ENCODE measurements around the gene SCCPDH.

Gene SCCPDH

DNA sequence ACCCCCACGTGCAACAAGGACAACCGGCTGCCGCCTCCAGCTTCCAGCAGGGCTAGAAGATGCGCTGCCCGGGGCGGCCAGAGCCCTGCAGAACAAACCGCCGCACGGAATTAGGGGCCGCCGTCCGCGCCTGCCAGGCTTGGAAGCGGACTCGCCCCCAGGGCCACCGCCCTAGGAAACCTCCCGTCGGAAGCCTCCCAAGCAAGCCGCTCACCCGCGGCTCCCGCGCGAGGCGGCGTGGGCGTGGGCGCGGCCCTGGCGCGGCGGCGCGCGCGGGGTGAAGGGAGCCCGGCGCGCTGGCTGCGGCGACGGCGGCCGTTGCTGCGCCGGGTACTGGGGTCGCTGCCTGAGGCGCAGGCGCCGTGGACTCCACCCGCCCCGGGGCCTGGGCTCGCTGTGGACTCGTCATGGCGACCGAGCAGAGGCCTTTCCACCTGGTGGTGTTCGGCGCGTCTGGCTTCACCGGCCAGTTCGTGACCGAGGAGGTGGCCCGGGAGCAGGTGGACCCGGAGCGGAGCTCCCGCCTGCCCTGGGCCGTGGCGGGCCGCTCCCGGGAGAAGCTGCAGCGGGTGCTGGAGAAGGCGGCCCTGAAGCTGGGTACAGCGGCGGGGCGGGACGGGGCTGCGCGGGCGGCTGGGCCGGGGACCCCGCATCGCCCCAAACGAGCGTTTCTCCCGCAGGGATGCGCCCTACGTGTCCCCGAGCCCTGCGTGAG is at the start of gene SCCPDH:
Gene SCCPDH, plus strand, starts transcription at position 394 of the 715 bp plus-strand sequence. Its CDS starts 14 bp downstream, at position 408.
- Histone ChIP-seq H3K9me3 (ENCODE audit: control insufficient read depth in 1 of 2, low read length in 2 of 2) (no peaks in the 10 kb centered on the region), H3K27me3 (ENCODE audit: low read depth, low read length) (no peaks in the 10 kb centered on the region), H3K4me3 (ENCODE audit: low read depth in 1 of 2, low read length in 2 of 2) (peak within 1 kb of the TSS; percentile 89), H3K36me3 (ENCODE audit: control insufficient read depth in 1 of 2, insufficient read depth in 2 of 2, low read length in 2 of 2) (peaks cover 15 to 18% of the 10 kb centered on the region in 2 donors), H3K4me1 (ENCODE audit: control insufficient read depth in 1 of 2, insufficient read depth in 2 of 2, low read length in 2 of 2) (peaks cover 3 to 12% of the 10 kb centered on the region in 2 donors), H3K27ac (ENCODE audit: low read length) (peak within 1 kb of the TSS; percentile 89)

DNA sequence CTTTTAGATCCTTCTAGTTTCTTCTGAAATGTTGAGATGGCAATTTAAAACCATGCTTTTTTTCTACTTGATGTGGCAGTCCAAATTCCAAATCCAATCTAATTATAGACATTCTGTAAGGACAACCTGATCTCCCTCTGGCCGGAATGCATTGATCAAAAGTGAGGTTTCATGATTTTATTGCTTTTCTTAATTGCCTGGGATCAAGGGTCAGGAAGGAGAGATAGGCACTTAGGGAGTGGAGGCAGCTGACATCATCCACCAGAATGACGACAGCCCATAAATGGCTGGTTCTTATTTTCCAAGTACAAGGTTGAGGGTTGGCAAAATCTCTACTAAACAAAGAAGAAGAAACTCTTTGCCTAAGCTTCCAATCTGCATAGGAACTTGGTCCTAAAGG is 46.4 kb upstream of the SCCPDH start:
- Histone ChIP-seq H3K27ac (ENCODE audit: low read length) (peak overlapping the region; percentile 33), H3K27me3 (ENCODE audit: low read depth, low read length) (no peaks in the 10 kb centered on the region), H3K4me1 (ENCODE audit: control insufficient read depth in 1 of 2, insufficient read depth in 2 of 2, low read length in 2 of 2) (peaks cover 3 to 21% of the 10 kb centered on the region in 2 donors), H3K36me3 (ENCODE audit: control insufficient read depth in 1 of 2, insufficient read depth in 2 of 2, low read length in 2 of 2) (no peaks in the 10 kb centered on the region), H3K9me3 (ENCODE audit: control insufficient read depth in 1 of 2, low read length in 2 of 2) (no peaks in the 10 kb centered on the region), H3K4me3 (ENCODE audit: low read depth in 1 of 2, low read length in 2 of 2) (no peak overlapping the region)

- no peak overlapping the region for H3K27ac ChIP-seq (ENCODE audit: low read length)
- no peaks in the 10 kb centered on the region for H3K27me3 ChIP-seq (ENCODE audit: low read depth, low read length)
- H3K9me3 ChIP-seq (ENCODE audit: control insufficient read depth in 1 of 2, low read length in 2 of 2), result no peaks in the 10 kb centered on the region
- H3K4me1 ChIP-seq (ENCODE audit: control insufficient read depth in 1 of 2, insufficient read depth in 2 of 2, low read length in 2 of 2), result peaks cover 3 to 21% of the 10 kb centered on the region in 2 donors
- no peak overlapping the region for H3K4me3 ChIP-seq (ENCODE audit: low read depth in 1 of 2, low read length in 2 of 2)
- no peaks in the 10 kb centered on the region for H3K36me3 ChIP-seq (ENCODE audit: control insufficient read depth in 1 of 2, insufficient read depth in 2 of 2, low read length in 2 of 2)
Observed at GRCh38 chr1:246678816-246679793, 45.1 kb upstream of the SCCPDH start.

- Histone ChIP-seq H3K4me1 (ENCODE audit: control insufficient read depth in 1 of 2, insufficient read depth in 2 of 2, low read length in 2 of 2) (peaks cover 3 to 21% of the 10 kb centered on the region in 2 donors), H3K27ac (ENCODE audit: low read length) (no peak overlapping the region), H3K4me3 (ENCODE audit: low read depth in 1 of 2, low read length in 2 of 2) (no peak overlapping the region), H3K36me3 (ENCODE audit: control insufficient read depth in 1 of 2, insufficient read depth in 2 of 2, low read length in 2 of 2) (no peaks in the 10 kb centered on the region), H3K9me3 (ENCODE audit: control insufficient read depth in 1 of 2, low read length in 2 of 2) (no peaks in the 10 kb centered on the region), H3K27me3 (ENCODE audit: low read depth, low read length) (no peaks in the 10 kb centered on the region)
Observed at GRCh38 chr1:246679794-246680177, 44.4 kb upstream of the SCCPDH start.

- no peak overlapping the region for H3K4me3 ChIP-seq (ENCODE audit: low read depth in 1 of 2, low read length in 2 of 2)
Observed at GRCh38 chr1:246680190-246680589, 44.0 kb upstream of the SCCPDH start.

DNA sequence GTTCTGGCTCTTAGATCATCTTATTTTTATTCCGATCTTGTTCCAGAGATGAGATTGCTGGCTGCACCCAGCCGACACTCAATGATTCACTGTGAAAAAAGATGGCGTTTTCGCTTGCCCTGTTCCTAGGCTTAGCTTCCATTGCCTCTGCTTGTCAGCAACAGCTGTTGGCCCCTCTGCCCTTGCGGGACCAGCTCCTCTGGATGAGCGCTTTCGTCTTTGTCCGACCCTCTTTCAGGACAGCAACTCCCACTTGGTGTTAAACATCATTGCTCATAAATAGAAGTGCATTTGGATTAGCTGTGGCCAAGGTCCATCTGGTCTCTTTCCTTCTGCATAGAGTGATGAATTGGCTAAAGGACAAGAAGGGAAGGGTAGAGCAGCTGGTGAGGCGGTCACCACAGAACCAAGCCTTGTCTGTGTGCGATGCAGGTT is 43.5 kb upstream of the SCCPDH start:
- H3K36me3 ChIP-seq (ENCODE audit: control insufficient read depth in 1 of 2, insufficient read depth in 2 of 2, low read length in 2 of 2), result no peaks in the 10 kb centered on the region
- H3K27me3 ChIP-seq (ENCODE audit: low read depth, low read length), result no peaks in the 10 kb centered on the region
- H3K4me3 ChIP-seq (ENCODE audit: low read depth in 1 of 2, low read length in 2 of 2), result no peak overlapping the region
- H3K27ac ChIP-seq (ENCODE audit: low read length), result no peak overlapping the region
- H3K4me1 ChIP-seq (ENCODE audit: control insufficient read depth in 1 of 2, insufficient read depth in 2 of 2, low read length in 2 of 2), result peaks cover 3 to 21% of the 10 kb centered on the region in 2 donors
- H3K9me3 ChIP-seq (ENCODE audit: control insufficient read depth in 1 of 2, low read length in 2 of 2), result no peaks in the 10 kb centered on the region

More at GRCh38 chr1:246680190-246680589, 44.0 kb upstream of the SCCPDH start:
- no peaks in the 10 kb centered on the region for H3K9me3 ChIP-seq (ENCODE audit: control insufficient read depth in 1 of 2, low read length in 2 of 2)
- H3K27me3 ChIP-seq (ENCODE audit: low read depth, low read length), result no peaks in the 10 kb centered on the region
- H3K27ac ChIP-seq (ENCODE audit: low read length), result no peak overlapping the region
- no peaks in the 10 kb centered on the region for H3K36me3 ChIP-seq (ENCODE audit: control insufficient read depth in 1 of 2, insufficient read depth in 2 of 2, low read length in 2 of 2)
- peaks cover 3 to 21% of the 10 kb centered on the region in 2 donors for H3K4me1 ChIP-seq (ENCODE audit: control insufficient read depth in 1 of 2, insufficient read depth in 2 of 2, low read length in 2 of 2)

DNA sequence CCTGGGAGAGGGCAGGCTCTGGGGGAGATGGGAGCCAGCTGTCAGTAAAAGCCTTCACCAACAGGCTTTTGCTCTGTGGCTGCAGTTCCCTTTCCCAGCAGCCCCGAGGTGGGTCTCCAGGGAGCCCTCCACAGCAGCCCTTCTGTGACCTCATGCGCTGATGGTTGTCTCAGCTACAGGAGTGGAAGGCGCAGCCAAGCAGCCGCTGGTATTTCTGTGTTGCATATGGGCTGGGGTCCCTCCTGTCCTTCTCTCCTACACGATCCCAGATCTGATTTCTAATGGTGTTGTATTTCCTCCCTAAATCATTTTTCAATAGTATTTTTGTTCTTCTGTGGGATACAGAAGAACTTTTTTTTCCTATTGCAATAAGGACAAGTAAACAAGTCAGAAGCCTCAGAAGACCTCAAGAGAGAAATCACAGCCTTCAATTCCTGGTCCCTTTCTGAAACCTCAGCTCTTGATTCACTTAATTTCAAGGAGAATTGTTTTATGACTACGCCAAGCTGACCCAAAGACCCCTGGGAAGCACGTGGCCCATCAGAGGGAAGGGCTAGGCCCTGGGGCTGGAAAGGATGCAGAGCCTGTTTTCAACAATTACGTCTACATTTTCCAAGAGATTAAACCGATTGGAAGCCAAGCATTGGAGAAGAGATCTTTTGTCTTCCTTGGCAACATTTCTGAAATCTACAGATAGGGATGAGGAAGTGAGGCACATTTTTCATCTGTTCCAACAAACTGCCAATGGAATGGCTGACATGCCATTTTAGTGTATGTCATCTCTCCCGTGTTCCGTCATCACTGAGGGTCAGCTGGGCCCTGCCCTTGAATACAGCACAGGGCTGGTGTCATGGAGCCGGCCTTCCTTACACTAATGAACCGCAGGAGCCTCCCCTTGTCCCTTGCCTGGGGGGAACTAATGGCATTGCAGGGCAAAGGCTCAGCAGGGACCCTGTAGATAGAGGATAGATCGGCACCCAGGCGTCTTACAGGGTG is 42.0 kb upstream of the SCCPDH start:
- Histone ChIP-seq H3K4me1 (ENCODE audit: control insufficient read depth in 1 of 2, insufficient read depth in 2 of 2, low read length in 2 of 2) (peaks cover 3 to 21% of the 10 kb centered on the region in 2 donors), H3K36me3 (ENCODE audit: control insufficient read depth in 1 of 2, insufficient read depth in 2 of 2, low read length in 2 of 2) (no peaks in the 10 kb centered on the region), H3K9me3 (ENCODE audit: control insufficient read depth in 1 of 2, low read length in 2 of 2) (no peaks in the 10 kb centered on the region), H3K4me3 (ENCODE audit: low read depth in 1 of 2, low read length in 2 of 2) (no peak overlapping the region), H3K27me3 (ENCODE audit: low read depth, low read length) (no peaks in the 10 kb centered on the region), H3K27ac (ENCODE audit: low read length) (peak overlapping the region; percentile 35)

DNA sequence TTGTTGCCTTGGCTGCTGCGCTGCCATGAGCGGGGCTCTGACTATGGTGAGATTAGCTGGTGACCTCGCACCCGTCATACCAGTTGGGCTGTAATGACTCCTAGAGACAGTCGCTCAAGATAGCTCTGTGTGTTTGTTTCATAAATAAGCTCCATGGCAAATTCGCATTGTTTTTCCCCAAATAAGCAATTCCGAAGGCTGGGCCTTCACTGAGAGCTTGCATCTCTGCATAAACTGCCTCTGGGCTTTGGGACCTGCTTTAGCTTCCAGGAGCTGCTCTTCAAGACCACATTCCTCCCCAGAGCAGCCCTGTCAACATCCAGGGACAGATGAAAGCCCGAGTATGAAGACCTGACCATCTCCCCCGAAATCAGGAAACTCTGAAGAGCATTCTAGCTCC is 40.7 kb upstream of the SCCPDH start:
- no peaks in the 10 kb centered on the region for H3K27me3 ChIP-seq (ENCODE audit: low read depth, low read length)
- H3K4me3 ChIP-seq (ENCODE audit: low read depth in 1 of 2, low read length in 2 of 2), result no peak overlapping the region
- peaks cover 3 to 21% of the 10 kb centered on the region in 2 donors for H3K4me1 ChIP-seq (ENCODE audit: control insufficient read depth in 1 of 2, insufficient read depth in 2 of 2, low read length in 2 of 2)
- H3K36me3 ChIP-seq (ENCODE audit: control insufficient read depth in 1 of 2, insufficient read depth in 2 of 2, low read length in 2 of 2), result no peaks in the 10 kb centered on the region
- H3K9me3 ChIP-seq (ENCODE audit: control insufficient read depth in 1 of 2, low read length in 2 of 2), result no peaks in the 10 kb centered on the region
- H3K27ac ChIP-seq (ENCODE audit: low read length), result no peak overlapping the region

- Histone ChIP-seq H3K27me3 (ENCODE audit: low read depth, low read length) (no peaks in the 10 kb centered on the region), H3K4me1 (ENCODE audit: control insufficient read depth in 1 of 2, insufficient read depth in 2 of 2, low read length in 2 of 2) (peaks cover 0 to 8% of the 10 kb centered on the region in 2 donors), H3K36me3 (ENCODE audit: control insufficient read depth in 1 of 2, insufficient read depth in 2 of 2, low read length in 2 of 2) (no peaks in the 10 kb centered on the region), H3K27ac (ENCODE audit: low read length) (no peak overlapping the region), H3K9me3 (ENCODE audit: control insufficient read depth in 1 of 2, low read length in 2 of 2) (no peaks in the 10 kb centered on the region), H3K4me3 (ENCODE audit: low read depth in 1 of 2, low read length in 2 of 2) (no peak overlapping the region)
Observed at GRCh38 chr1:246687002-246687401, 37.2 kb upstream of the SCCPDH start.

GRCh38 chr1:246689409-246690008 is 34.7 kb upstream of the SCCPDH start:
- Histone ChIP-seq H3K27ac (ENCODE audit: low read length) (no peak overlapping the region), H3K27me3 (ENCODE audit: low read depth, low read length) (no peaks in the 10 kb centered on the region), H3K4me3 (ENCODE audit: low read depth in 1 of 2, low read length in 2 of 2) (peak overlapping the region; percentile 39 to 53)

More at GRCh38 chr1:246689409-246690008, 34.7 kb upstream of the SCCPDH start:
- Histone ChIP-seq H3K9me3 (ENCODE audit: control insufficient read depth in 1 of 2, low read length in 2 of 2) (no peaks in the 10 kb centered on the region), H3K36me3 (ENCODE audit: control insufficient read depth in 1 of 2, insufficient read depth in 2 of 2, low read length in 2 of 2) (no peaks in the 10 kb centered on the region), H3K4me1 (ENCODE audit: control insufficient read depth in 1 of 2, insufficient read depth in 2 of 2, low read length in 2 of 2) (peaks cover 0 to 7% of the 10 kb centered on the region in 2 donors)

Measured in muscle layer of duodenum (tissue), 2 donors.